Measurements from ENCODE around the gene TAGLN2.

Gene TAGLN2

DNA sequence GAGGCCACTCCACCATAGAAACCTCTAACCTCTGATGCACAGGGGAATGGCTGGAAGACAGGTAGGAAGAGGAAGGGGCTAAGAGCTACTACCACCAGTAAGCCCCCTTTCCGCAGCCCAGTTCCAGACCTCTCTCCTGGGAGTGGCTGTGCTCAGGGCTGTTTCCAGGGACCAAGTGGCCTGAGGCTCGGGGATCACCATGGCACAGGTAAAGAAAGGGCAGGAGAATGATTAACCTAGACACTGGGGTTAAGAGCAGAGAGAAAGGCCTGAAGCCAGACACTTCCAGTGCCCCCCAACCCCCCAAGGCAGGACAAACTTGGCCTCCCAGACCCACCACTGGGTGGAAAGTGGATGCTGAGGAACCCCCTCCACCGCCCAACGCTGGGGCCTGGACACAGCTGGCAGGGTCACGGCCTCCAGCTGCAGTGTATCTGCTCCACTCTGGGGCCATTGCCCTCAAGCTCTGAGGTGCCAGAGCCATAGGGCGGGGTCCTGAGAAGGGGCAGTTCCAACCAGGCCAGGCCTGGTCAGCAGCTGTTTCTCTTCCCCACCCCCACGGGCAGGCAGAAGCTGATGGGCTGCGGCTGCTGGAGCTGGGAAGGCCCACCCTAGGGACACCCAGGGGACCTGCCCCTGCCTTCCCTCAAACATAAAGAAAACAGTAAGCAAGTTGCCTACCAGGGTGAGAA is 2.6 kb downstream of the TAGLN2 start:
- Histone ChIP-seq H3K9ac (ENCODE audit: insufficient read length) (no peak overlapping the region), H3K27ac (no peak overlapping the region), H3K36me3 (ENCODE audit: insufficient read depth, low read length) (peaks cover 9% of the 10 kb centered on the region; the same call in 1 of the 2 replicates), H3K9me3 (ENCODE audit: low read depth, low read length) (no peaks in the 10 kb centered on the region), H3K4me3 (no peak overlapping the region)
- no peak for DNase-seq (ENCODE audit: low read depth, low spot score)
- no peak for TF ChIP-seq POLR2AphosphoS5 (IDR thresholded peaks at IDR 0.05; ENCODE audit: borderline replicate concordance, low read depth, low read length)
- TF ChIP-seq FOXP2 (optimal IDR thresholded peaks at IDR 0.05; ENCODE audit: control extremely low read depth, extremely low read length, insufficient read depth): no peak
- TF ChIP-seq EZH2 (IDR thresholded peaks at IDR 0.05): no peak

DNA sequence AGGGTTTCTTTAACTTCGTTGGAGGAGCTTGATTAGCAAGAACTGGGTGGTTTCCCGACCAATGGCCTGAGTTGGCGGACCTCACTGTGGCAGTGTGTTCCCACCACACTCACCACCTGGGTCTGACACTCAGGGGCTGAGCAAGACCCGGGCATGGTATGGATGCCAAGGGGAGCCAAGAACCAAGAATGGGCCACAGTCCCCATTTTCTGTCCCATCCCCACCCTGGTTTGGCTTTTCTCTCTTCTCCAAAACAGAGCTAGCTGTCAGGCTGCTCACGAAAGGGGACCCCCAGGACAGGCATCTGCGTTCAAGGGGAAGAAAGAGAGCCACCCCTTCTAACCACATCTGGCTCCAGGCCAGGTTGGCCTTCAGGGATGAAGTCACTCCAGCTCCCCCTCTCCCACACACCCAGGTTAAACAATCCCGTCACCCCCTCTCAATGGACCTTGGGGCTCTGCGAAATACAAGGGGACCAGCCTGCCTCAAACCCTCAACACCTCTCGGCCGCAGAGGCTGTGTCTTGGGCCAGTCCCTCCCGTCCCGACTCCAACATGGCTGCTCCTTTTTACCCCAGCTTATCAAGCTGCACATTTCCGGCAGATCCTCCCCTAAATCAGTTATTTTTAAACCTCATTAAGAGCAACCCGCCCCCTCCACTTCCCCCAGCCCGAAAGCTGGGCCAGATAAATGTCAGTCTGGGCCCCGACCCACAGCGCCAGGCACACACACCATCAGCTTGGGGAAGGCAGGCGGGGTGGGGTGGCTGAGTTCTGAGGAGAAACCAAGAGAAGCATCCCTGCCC is 3.4 kb downstream of the TAGLN2 start:
- Histone ChIP-seq H3K36me3 (ENCODE audit: insufficient read depth, low read length) (peaks cover 9% of the 10 kb centered on the region; the same call in 1 of the 2 replicates), H3K4me3 (no peak overlapping the region), H3K9ac (ENCODE audit: insufficient read length) (no peak overlapping the region), H3K9me3 (ENCODE audit: low read depth, low read length) (no peaks in the 10 kb centered on the region), H3K27ac (no peak overlapping the region)
- TF ChIP-seq FOXP2 (optimal IDR thresholded peaks at IDR 0.05; ENCODE audit: control extremely low read depth, extremely low read length, insufficient read depth): no peak
- TF ChIP-seq POLR2AphosphoS5 (IDR thresholded peaks at IDR 0.05; ENCODE audit: borderline replicate concordance, low read depth, low read length): no peak
- no peak for TF ChIP-seq EZH2 (IDR thresholded peaks at IDR 0.05)
- DNase-seq (ENCODE audit: low read depth, low spot score): no peak

DNA sequence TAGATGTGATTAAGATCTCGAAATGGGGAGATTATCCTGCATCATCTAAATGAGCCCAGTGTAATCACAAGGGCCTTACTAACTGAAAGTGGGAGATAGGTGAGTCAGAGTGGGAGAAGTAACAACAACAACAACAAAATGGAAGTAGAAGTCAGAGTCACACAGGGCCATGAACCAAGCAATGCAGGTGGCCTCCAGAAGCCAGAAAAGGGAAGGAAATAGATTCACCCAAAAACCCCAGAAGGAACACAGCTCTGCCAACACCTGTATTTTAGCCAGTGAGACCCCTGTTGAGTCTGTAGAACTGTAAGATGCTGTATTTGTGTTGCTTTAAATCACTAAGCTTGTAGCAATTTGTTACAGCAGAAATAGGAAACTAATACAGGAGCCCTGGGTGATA is 4.1 kb downstream of the TAGLN2 start:
- Histone ChIP-seq H3K9me3 (ENCODE audit: low read depth, low read length) (no peaks in the 10 kb centered on the region), H3K36me3 (ENCODE audit: insufficient read depth, low read length) (peaks cover 9% of the 10 kb centered on the region; the same call in 1 of the 2 replicates), H3K27ac (no peak overlapping the region), H3K4me3 (no peak overlapping the region), H3K9ac (ENCODE audit: insufficient read length) (no peak overlapping the region)
- TF ChIP-seq EZH2 (IDR thresholded peaks at IDR 0.05): no peak
- no peak for TF ChIP-seq POLR2AphosphoS5 (IDR thresholded peaks at IDR 0.05; ENCODE audit: borderline replicate concordance, low read depth, low read length)
- no peak for TF ChIP-seq FOXP2 (optimal IDR thresholded peaks at IDR 0.05; ENCODE audit: control extremely low read depth, extremely low read length, insufficient read depth)
- DNase-seq (ENCODE audit: low read depth, low spot score): no peak

DNA sequence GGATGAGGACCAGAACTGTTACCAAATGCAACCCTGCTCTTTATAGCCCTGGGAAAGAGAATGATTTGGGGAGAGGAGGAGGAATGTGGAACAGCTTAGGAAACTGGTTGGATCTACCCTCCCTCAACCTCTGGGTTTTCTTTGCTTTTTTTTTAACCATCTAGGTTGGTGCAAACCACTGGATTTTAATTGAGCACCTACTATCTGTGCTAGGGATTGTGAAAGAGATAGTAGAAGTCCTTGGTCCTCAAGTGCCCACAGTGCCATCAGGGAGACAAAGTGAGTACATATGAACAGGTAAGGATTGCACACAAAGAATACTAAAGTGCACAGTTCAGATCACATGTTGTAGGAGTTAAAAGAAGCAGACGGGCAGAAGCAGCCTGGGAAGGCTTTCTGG is 4.7 kb downstream of the TAGLN2 start:
- H3K4me3 ChIP-seq: no peak overlapping the region
- no peak for TF ChIP-seq EZH2 (IDR thresholded peaks at IDR 0.05)
- TF ChIP-seq POLR2AphosphoS5 (IDR thresholded peaks at IDR 0.05; ENCODE audit: borderline replicate concordance, low read depth, low read length): no peak
- TF ChIP-seq FOXP2 (optimal IDR thresholded peaks at IDR 0.05; ENCODE audit: control extremely low read depth, extremely low read length, insufficient read depth): no peak
- no peaks in the 10 kb centered on the region for H3K9me3 ChIP-seq (ENCODE audit: low read depth, low read length)
- H3K9ac ChIP-seq (ENCODE audit: insufficient read length): no peak overlapping the region
- DNase-seq (ENCODE audit: low read depth, low spot score): no peak
- peaks cover 9% of the 10 kb centered on the region; the same call in 1 of the 2 replicates for H3K36me3 ChIP-seq (ENCODE audit: insufficient read depth, low read length)
- no peak overlapping the region for H3K27ac ChIP-seq

DNA sequence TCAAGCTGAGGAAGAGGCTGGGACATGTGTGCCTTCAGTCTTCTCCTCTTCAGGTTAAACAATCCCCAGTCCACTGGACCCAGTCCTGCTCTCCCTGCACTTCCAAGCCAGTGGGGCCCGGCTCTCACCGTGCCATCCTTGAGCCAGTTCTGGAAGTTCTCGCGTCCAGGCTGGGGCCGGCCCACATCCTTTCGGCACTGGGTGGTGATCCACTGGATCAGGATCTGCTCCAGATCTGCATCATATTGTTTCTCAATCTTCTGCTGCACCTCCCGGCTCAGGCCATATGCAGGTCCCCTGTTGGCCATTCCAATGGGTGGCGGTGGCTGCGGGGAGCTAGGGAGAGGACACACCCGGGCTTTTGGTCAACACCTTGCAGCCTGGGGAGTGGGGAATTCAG is 5.1 kb downstream of the TAGLN2 start:
- Histone ChIP-seq H3K9me3 (ENCODE audit: low read depth, low read length) (no peaks in the 10 kb centered on the region), H3K27ac (no peak overlapping the region), H3K36me3 (ENCODE audit: insufficient read depth, low read length) (peaks cover 9% of the 10 kb centered on the region; the same call in 1 of the 2 replicates), H3K4me3 (no peak overlapping the region), H3K9ac (ENCODE audit: insufficient read length) (no peak overlapping the region)
- TF ChIP-seq EZH2 (IDR thresholded peaks at IDR 0.05): no peak
- TF ChIP-seq POLR2AphosphoS5 (IDR thresholded peaks at IDR 0.05; ENCODE audit: borderline replicate concordance, low read depth, low read length): no peak
- TF ChIP-seq FOXP2 (optimal IDR thresholded peaks at IDR 0.05; ENCODE audit: control extremely low read depth, extremely low read length, insufficient read depth): no peak
- no peak for DNase-seq (ENCODE audit: low read depth, low spot score)

DNA sequence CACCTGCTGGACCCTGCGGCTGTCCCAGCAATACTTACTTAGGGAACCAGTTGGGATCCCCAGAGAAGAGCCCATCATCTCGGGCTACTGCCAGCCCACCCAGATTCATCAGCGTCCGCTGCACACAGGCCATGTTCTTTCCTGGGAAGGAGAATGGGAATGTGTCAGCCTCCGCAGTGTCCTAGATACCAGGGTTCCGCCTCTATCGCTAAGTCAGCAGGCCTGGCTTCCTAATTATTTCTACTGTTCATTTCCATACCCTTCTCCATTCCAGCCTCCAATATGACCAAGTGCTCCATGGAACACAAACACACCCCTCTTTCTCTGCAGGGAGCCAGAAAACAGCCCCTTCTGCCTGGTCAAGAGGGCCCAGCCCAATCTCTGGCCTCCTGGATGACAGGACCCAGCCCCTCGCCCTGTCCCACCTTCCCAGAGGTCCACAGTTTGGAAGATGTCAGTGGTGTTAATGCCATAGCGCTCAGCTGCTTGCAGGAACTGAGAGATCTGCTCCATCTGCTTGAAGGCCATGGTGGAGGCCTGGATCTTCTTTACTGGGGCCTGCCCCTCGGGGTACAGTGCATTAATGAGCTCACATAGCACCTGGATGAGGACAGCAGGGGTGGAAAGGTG is 6.0 kb downstream of the TAGLN2 start:
- Histone ChIP-seq H3K9me3 (ENCODE audit: low read depth, low read length) (no peaks in the 10 kb centered on the region), H3K9ac (ENCODE audit: insufficient read length) (no peak overlapping the region), H3K36me3 (ENCODE audit: insufficient read depth, low read length) (peaks cover 9% of the 10 kb centered on the region; the same call in 1 of the 2 replicates), H3K27ac (no peak overlapping the region), H3K4me3 (no peak overlapping the region)
- no peak for TF ChIP-seq POLR2AphosphoS5 (IDR thresholded peaks at IDR 0.05; ENCODE audit: borderline replicate concordance, low read depth, low read length)
- no peak for TF ChIP-seq EZH2 (IDR thresholded peaks at IDR 0.05)
- no peak for DNase-seq (ENCODE audit: low read depth, low spot score)

DNA sequence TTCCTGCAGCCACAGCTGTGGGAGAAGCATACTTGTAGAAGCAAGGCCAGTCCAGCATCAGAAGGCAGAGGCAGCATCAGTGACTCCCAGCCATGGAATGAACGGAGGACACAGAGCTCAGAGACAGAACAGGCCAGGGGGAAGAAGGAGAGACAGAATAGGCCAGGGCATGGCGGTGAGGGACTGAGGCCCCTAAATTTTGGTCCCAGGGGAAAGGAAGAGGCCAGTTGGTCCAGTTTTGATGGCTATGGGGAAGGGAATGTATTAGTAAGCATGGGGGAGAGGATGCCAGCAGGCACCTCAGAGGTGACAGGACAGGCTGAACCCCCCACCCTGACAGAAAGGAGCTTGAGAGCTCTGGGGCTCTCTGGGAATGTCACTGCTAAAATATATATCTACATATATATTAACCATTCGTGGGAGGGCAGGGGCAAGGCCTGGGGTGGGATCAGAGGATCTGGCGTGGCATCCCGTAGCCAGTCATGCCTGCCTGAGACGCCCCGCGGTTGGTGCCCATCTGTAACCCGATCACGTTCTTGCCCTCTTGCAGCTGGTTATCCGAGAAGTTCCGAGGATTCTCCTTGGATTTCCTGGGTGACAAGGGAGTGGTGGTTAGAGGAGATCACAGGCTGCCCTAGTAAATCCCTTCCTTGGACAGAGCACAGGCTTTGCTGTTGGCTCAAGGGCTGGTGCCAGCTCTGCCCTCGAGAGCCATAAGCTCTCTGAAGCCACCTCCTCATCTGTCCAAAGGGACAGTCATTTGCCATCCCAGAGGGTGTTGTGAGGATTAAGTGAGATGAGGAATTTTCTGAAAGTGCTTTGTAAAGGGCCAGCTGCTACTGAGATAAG is 6.7 kb downstream of the TAGLN2 start:
- Histone ChIP-seq H3K27ac (no peak overlapping the region), H3K9ac (ENCODE audit: insufficient read length) (no peak overlapping the region), H3K9me3 (ENCODE audit: low read depth, low read length) (no peaks in the 10 kb centered on the region), H3K36me3 (ENCODE audit: insufficient read depth, low read length) (peaks cover 9% of the 10 kb centered on the region; the same call in 1 of the 2 replicates), H3K4me3 (no peak overlapping the region)
- TF ChIP-seq POLR2AphosphoS5 (IDR thresholded peaks at IDR 0.05; ENCODE audit: borderline replicate concordance, low read depth, low read length) (no peak), FOXP2 (optimal IDR thresholded peaks at IDR 0.05; ENCODE audit: control extremely low read depth, extremely low read length, insufficient read depth) (no peak), EZH2 (IDR thresholded peaks at IDR 0.05) (no peak)
- DNase-seq (ENCODE audit: low read depth, low spot score): no peak

All from SK-N-MC (cell line).